GM08714 (cell line): ENCODE results near the gene KLHL11.
"Not testable (repeated sequence)": the region's sequence is repeated elsewhere in the genome, so short reads cannot be mapped to it uniquely, and the experiment has no call there.

Source experiments
- H3K4me3 ChIP-seq: fragments of 200-500 bp; sonication (Bioruptor generic); 2 replicates; pipeline ENCODE4 v1.5.1; 2014; ENCODE audit warnings: mild to moderate bottlenecking, low read length, inconsistent platforms
- ZNF274 ChIP-seq: IDR thresholded peaks from 2 replicates; pipeline ENCODE4 v1.6.1; 2012; ENCODE audit warnings: mild to moderate bottlenecking, low read depth, low read length

The KLHL11 gene

GRCh38 chr17:41896726-41897125, 31.5 kb upstream of the KLHL11 start:
- no peak for TF ChIP-seq ZNF274
- H3K4me3 ChIP-seq = no peak overlapping the region

GRCh38 chr17:41895617-41896016, 30.4 kb upstream of the KLHL11 start:
- TF ChIP-seq ZNF274 = no peak

GRCh38 chr17:41894791-41895331, 29.6 kb upstream of the KLHL11 start:
- H3K4me3 ChIP-seq = no peak overlapping the region
- TF ChIP-seq ZNF274 = no peak

More at GRCh38 chr17:41895617-41896016, 30.4 kb upstream of the KLHL11 start:
- H3K4me3 ChIP-seq = no peak overlapping the region

DNA sequence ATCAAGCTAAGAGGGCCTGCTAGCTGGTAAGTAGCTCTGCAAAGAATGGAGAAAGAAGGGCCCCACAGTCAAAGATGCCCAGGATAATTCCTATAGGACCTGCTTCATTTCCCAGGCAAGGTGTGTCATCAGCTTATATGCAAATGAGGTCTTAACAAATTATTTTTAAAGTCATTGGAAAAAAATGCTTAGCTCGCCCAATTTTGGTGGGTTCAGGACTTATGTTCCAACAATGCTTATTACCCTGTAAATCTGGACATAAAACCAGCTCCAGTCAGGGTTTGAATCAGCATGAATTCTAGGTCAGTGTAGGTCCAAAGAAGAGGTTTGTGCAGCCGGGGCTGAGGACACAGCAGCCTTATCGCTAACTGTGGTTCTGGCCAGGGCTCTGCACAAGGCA, 28.2 kb upstream of the KLHL11 start:
- TF ChIP-seq ZNF274 = no peak
- H3K4me3 ChIP-seq = no peak overlapping the region

- no peak overlapping the region for H3K4me3 ChIP-seq
- no peak for TF ChIP-seq ZNF274
Measured at GRCh38 chr17:41892021-41892376, 26.8 kb upstream of the KLHL11 start.

- no peak for TF ChIP-seq ZNF274
- H3K4me3 ChIP-seq = no peak overlapping the region
Measured at GRCh38 chr17:41891135-41892020, 26.2 kb upstream of the KLHL11 start.

DNA sequence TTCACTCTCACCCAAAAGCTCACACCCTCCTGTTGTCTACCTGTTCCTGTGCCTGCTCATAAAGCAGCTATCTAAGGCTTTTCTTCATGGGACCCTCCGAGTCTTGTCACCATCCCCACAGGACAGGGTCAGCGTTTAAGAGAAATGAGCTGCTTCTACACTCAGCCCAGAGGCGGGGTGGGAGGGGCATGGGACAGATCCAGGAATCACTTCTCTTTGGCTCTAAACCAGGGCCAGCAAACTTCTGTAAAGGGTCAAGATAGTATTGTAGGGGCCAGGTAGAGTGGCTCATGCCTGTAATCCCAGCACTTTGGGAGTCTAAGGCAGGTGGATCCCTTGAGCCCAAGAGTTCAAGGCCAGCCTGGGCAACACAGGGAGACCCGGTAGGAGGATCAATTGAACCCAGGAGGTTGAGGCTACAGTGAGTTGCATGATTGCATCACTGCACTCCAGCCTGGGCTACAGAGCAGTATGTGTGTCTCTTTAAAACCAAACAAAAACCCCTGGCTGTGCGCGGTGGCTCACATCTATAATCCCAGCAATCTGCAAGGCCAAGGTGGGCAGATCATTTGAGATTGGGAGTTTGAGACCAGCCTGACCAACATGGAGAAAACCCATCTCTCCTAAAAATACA, 23.2 kb upstream of the KLHL11 start:
- no peak overlapping the region for H3K4me3 ChIP-seq
- no peak for TF ChIP-seq ZNF274

GRCh38 chr17:41885733-41886132, 20.5 kb upstream of the KLHL11 start:
- TF ChIP-seq ZNF274 = no peak
- no peak overlapping the region for H3K4me3 ChIP-seq

DNA sequence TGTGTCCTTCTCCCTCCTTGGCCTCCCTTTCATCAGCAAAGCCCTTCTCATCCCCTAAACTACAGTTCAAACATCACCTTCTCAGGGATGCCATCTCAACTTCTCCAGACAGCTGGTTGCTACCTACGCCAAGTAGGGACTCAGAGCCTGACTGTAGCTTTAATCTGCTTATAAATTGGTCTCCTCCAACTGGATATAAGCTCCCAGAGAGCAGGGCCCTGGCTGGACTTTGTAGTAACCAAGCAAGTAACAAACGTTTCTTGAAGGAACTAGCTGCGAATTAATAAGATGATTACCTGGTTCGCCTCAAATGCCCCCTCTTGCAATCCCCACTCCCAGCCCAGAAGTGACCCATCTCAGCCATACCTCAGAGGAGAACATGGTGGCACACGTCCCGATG, 17.5 kb upstream of the KLHL11 start:
- no peak for TF ChIP-seq ZNF274

GRCh38 chr17:41880130-41880529, 14.9 kb upstream of the KLHL11 start:
- no peak overlapping the region for H3K4me3 ChIP-seq
- no peak for TF ChIP-seq ZNF274

More for the DNA sequence above, 17.5 kb upstream of the KLHL11 start:
- H3K4me3 ChIP-seq = no peak overlapping the region

GRCh38 chr17:41874293-41874670, 9.1 kb upstream of the KLHL11 start:
- not testable (repeated sequence) for H3K4me3 ChIP-seq

GRCh38 chr17:41873559-41874292, 8.5 kb upstream of the KLHL11 start:
- H3K4me3 ChIP-seq = no peak overlapping the region
- TF ChIP-seq ZNF274 = no peak

- no peak overlapping the region for H3K4me3 ChIP-seq
- no peak for TF ChIP-seq ZNF274
Measured at GRCh38 chr17:41871789-41872188, 6.6 kb upstream of the KLHL11 start.

DNA sequence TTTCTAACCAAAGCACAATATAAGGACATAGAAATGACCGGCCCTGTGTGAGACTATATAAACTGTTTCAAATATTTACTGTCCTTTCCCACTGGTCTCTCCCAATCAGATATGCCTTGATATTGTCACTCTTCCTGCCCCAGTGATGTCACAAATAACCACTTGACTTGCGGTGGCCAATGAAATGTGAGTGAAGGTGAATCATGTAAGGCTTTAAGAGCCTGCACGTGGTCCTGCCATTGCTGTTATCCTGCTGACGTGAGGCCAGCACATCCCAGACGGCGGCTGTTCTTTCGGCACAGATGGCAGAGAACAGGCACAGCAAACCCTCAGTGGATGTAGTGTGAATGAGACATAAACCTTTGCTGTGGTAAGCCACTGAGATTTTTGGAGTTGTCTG, 5.4 kb upstream of the KLHL11 start:
- H3K4me3 ChIP-seq = no peak overlapping the region
- TF ChIP-seq ZNF274 = no peak
